ENCODE data around the gene CPD.

The CPD gene

GRCh38 chr17:30378825-30379302, at the start of gene CPD:
TSS of gene CPD (plus strand) at chr17:30378927. CDS start at chr17:30378981, 54 bp downstream.
- Histone ChIP-seq H3K9me3 (ENCODE audit: insufficient read depth, low read length) (no peaks in the 10 kb centered on the region), H3K4me2 (ENCODE audit: low read length) (peak within 1 kb of the TSS; percentile 93), H3K79me2 (ENCODE audit: low read length) (no peaks in the 10 kb centered on the region), H3K4me1 (ENCODE audit: low read length) (peaks cover 21% of the 10 kb centered on the region), H2AFZ (ENCODE audit: low read depth, low read length) (peak within 1 kb of the TSS; percentile 96), H3K36me3 (replicated peaks; ENCODE audit: low read depth, low read length) (no peaks in the 10 kb centered on the region), H4K20me1 (ENCODE audit: insufficient read depth, low read length) (peaks cover 13% of the 10 kb centered on the region; the same call in 1 of the 2 replicates), H3K4me3 (ENCODE audit: low read length) (peak within 1 kb of the TSS; percentile 85), H3K27ac (ENCODE audit: low read length) (no peak within 1 kb of the TSS), H3K9ac (ENCODE audit: low read length) (peak within 1 kb of the TSS; percentile 72), H3K27me3 (ENCODE audit: low read depth, low read length) (peaks cover 19% of the 10 kb centered on the region)
- TF ChIP-seq CTCF (IDR thresholded peaks at IDR 0.05; ENCODE audit: low read depth, low read length) (no peak), EZH2phosphoT487 (IDR thresholded peaks at IDR 0.05; ENCODE audit: low read depth) (no peak)

- Histone ChIP-seq H3K9ac (ENCODE audit: low read length) (no peak overlapping the region), H3K9me3 (ENCODE audit: insufficient read depth, low read length) (no peaks in the 10 kb centered on the region), H3K79me2 (ENCODE audit: low read length) (no peaks in the 10 kb centered on the region), H4K20me1 (ENCODE audit: insufficient read depth, low read length) (no peaks in the 10 kb centered on the region), H3K4me1 (ENCODE audit: low read length) (peaks cover 13% of the 10 kb centered on the region), H3K27ac (ENCODE audit: low read length) (no peak overlapping the region), H3K36me3 (replicated peaks; ENCODE audit: low read depth, low read length) (no peaks in the 10 kb centered on the region), H3K27me3 (ENCODE audit: low read depth, low read length) (no peaks in the 10 kb centered on the region), H2AFZ (ENCODE audit: low read depth, low read length) (peak overlapping the region; percentile 41; the same call in 1 of the 2 replicates), H3K4me2 (ENCODE audit: low read length) (peak overlapping the region; percentile 33), H3K4me3 (ENCODE audit: low read length) (peak overlapping the region; percentile 34)
- no peak for TF ChIP-seq EZH2phosphoT487 (IDR thresholded peaks at IDR 0.05; ENCODE audit: low read depth)
- TF ChIP-seq CTCF (IDR thresholded peaks at IDR 0.05; ENCODE audit: low read depth, low read length) = no peak
Measured at GRCh38 chr17:30332057-30332542, 46.6 kb upstream of the CPD start.

GRCh38 chr17:30333503-30334360, 45.0 kb upstream of the CPD start, which contains the start of gene TMIGD1:
TSS of gene TMIGD1 (minus strand) at chr17:30334057. CDS start at chr17:30332133, 1,924 bp downstream.
- no peak within 1 kb of the TSS for H3K27ac ChIP-seq (ENCODE audit: low read length)
- no peak within 1 kb of the TSS for H3K4me3 ChIP-seq (ENCODE audit: low read length)
- H3K27me3 ChIP-seq (ENCODE audit: low read depth, low read length) = peaks cover 1% of the 10 kb centered on the region; the same call in 1 of the 2 replicates
- peaks cover 13% of the 10 kb centered on the region for H3K4me1 ChIP-seq (ENCODE audit: low read length)
- H3K4me2 ChIP-seq (ENCODE audit: low read length) = no peak within 1 kb of the TSS
- H2AFZ ChIP-seq (ENCODE audit: low read depth, low read length) = no peak within 1 kb of the TSS
- TF ChIP-seq CTCF (IDR thresholded peaks at IDR 0.05; ENCODE audit: low read depth, low read length) (no peak), EZH2phosphoT487 (IDR thresholded peaks at IDR 0.05; ENCODE audit: low read depth) (no peak)
- H3K9me3 ChIP-seq (ENCODE audit: insufficient read depth, low read length) = no peaks in the 10 kb centered on the region
- H4K20me1 ChIP-seq (ENCODE audit: insufficient read depth, low read length) = no peaks in the 10 kb centered on the region
- no peaks in the 10 kb centered on the region for H3K79me2 ChIP-seq (ENCODE audit: low read length)
- no peaks in the 10 kb centered on the region for H3K36me3 ChIP-seq (replicated peaks; ENCODE audit: low read depth, low read length)
- H3K9ac ChIP-seq (ENCODE audit: low read length) = no peak within 1 kb of the TSS

GRCh38 chr17:30334421-30334820, 44.3 kb upstream of the CPD start:
- Histone ChIP-seq H3K36me3 (replicated peaks; ENCODE audit: low read depth, low read length) (no peaks in the 10 kb centered on the region), H3K4me3 (ENCODE audit: low read length) (no peak overlapping the region), H3K79me2 (ENCODE audit: low read length) (no peaks in the 10 kb centered on the region), H3K9me3 (ENCODE audit: insufficient read depth, low read length) (no peaks in the 10 kb centered on the region), H3K9ac (ENCODE audit: low read length) (no peak overlapping the region), H3K4me2 (ENCODE audit: low read length) (no peak overlapping the region), H3K27me3 (ENCODE audit: low read depth, low read length) (peaks cover 6% of the 10 kb centered on the region), H3K27ac (ENCODE audit: low read length) (no peak overlapping the region), H4K20me1 (ENCODE audit: insufficient read depth, low read length) (no peaks in the 10 kb centered on the region), H3K4me1 (ENCODE audit: low read length) (peaks cover 13% of the 10 kb centered on the region), H2AFZ (ENCODE audit: low read depth, low read length) (no peak overlapping the region)
- TF ChIP-seq CTCF (IDR thresholded peaks at IDR 0.05; ENCODE audit: low read depth, low read length) (no peak), EZH2phosphoT487 (IDR thresholded peaks at IDR 0.05; ENCODE audit: low read depth) (no peak)

Measured in OCI-LY3 (cell line).